Myocyte (in vitro differentiated cells): ENCODE data around the gene ERFE. TPM values are rescaled to one million over a fixed set of nuclear protein-coding genes. Genes with fewer than 3 reads are reported as not detected.
"Not testable (repeated sequence)": the region's sequence is repeated elsewhere in the genome, so short reads cannot be mapped to it uniquely, and the experiment has no call there.

Experiments used
- DNase-seq: peaks from one replicate; pipeline ENCODE4 v3.0.0-alpha.2; 2012; ENCODE audit warnings: low read depth
- polyA plus RNA-seq: library from polyadenylated mRNA; unstranded; fragments of >200 nt; gene quantifications from one replicate; pipeline ENCODE4 v1.2.1, GENCODE V29; 2012; ENCODE audit warnings: missing spikeins
- total RNA-seq: library from RNA; depleted of rRNA; stranded (reverse); fragments of >200 nt; gene quantifications from 2 replicates; pipeline ENCODE4 v1.2.3, GENCODE V29; 2014

ERFE gene, protein sequence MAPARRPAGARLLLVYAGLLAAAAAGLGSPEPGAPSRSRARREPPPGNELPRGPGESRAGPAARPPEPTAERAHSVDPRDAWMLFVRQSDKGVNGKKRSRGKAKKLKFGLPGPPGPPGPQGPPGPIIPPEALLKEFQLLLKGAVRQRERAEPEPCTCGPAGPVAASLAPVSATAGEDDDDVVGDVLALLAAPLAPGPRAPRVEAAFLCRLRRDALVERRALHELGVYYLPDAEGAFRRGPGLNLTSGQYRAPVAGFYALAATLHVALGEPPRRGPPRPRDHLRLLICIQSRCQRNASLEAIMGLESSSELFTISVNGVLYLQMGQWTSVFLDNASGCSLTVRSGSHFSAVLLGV
- 8.5 and 10.1 TPM in 2 replicates for total RNA-seq
- 1.9 TPM for polyA plus RNA-seq

- DNase-seq = peak; percentile 58
Observed at GRCh38 chr2:238158509-238159070, at the start of gene ERFE. ERFE (plus strand) TSS chr2:238158970; CDS start chr2:238159008, 38 bp downstream.

DNA sequence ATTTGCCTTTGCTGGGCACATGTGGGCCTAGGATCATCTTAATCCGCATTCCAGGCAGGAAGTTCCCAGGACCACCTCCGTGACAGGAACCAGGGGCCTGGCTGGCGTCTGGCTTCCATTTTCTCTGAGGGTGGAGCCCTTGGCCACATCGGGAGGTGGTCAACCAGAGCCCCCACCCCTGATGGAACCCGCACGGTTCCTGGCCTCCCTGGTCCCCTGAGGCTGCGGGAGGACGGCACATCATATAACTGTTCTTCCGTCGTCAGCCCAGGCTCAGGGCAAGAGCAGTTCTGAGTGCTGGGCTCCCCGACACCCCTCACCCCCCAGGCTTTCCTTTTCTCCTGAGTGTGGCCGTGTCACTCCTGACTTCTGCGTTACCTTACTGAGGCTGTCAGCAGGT, 45.2 kb upstream of the ERFE start:
- no peak for DNase-seq

GRCh38 chr2:238114331-238114841, 44.4 kb upstream of the ERFE start:
- no peak for DNase-seq

DNA sequence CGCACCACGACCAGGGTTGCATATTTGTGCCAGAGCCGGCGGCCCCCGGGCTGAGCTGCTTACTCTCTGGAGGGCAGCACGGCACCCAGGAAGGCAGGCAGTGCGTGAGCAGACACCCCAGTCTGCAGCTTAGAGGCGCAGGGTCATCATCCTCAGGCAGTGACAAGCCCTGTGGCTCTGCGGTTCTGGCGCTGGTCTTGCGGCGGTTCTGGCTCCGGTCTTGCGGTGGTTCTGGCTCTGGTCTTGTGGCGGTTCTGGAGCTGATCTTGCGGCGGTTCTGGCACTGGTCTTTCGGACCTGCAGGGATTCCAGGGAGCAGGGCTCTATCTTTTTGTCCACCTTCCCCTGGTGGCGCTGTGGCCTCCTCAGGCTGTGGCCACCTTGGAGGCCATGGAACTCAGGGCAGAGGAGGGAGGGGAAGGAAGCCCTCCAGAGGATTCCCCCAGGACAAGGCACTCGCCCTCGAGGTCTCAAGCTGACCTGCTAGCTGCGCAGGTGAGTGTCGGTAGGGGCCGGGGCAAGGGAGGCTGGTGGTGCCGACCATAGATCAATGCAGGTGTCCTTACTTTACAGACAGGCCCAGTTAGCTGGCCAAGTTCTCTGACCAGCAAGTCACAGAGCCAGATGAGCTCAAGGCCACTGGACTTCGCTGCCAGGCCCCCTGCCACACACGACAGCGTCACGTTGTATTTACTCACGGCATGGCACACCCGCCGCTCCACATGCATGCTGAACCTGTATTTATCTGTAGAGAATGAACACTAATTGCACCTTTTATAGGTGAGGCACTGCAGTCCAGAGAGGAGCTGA, 43.7 kb upstream of the ERFE start:
- DNase-seq = no peak

- DNase-seq = not testable (repeated sequence)
Observed at GRCh38 chr2:238115709-238116108, 43.1 kb upstream of the ERFE start.

GRCh38 chr2:238116298-238117198, 42.2 kb upstream of the ERFE start:
- no peak for DNase-seq

GRCh38 chr2:238117199-238118154, 41.3 kb upstream of the ERFE start:
- DNase-seq = peak; percentile 77

DNA sequence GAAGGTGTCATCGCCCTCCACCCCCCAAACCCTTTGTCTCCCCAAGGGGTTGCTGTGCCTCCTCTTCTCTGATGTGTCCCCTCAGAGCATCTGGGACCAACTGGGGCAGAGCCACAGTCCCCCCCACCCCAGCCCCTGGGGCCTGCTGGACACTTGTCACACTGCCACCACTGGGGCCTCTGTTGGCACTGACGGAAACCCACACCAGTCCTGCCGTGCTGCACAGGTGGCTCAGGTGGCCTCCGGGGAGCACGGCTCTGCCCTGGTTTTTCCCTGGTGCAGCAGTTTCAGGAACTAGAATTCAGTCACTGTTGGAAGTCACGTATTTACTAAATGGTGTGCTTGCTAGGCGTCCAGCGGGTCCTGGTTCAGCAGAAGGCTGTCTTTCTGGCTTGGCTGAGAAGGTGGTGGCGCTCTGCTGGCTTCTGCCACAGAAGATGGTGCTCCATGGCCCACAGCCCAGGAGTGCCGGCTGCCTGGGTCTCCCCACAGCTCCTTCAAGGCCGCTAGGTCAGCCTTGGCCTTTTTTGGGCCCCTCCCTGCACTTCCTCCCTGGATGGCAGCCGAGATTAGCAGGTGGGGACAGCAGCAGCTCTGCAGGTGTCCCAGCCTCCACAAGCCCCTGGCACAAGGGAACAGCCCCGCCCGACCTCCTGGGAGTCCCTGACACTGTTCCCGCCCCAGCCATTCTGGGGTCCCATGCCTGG, 38.9 kb upstream of the ERFE start:
- DNase-seq = no peak

DNA sequence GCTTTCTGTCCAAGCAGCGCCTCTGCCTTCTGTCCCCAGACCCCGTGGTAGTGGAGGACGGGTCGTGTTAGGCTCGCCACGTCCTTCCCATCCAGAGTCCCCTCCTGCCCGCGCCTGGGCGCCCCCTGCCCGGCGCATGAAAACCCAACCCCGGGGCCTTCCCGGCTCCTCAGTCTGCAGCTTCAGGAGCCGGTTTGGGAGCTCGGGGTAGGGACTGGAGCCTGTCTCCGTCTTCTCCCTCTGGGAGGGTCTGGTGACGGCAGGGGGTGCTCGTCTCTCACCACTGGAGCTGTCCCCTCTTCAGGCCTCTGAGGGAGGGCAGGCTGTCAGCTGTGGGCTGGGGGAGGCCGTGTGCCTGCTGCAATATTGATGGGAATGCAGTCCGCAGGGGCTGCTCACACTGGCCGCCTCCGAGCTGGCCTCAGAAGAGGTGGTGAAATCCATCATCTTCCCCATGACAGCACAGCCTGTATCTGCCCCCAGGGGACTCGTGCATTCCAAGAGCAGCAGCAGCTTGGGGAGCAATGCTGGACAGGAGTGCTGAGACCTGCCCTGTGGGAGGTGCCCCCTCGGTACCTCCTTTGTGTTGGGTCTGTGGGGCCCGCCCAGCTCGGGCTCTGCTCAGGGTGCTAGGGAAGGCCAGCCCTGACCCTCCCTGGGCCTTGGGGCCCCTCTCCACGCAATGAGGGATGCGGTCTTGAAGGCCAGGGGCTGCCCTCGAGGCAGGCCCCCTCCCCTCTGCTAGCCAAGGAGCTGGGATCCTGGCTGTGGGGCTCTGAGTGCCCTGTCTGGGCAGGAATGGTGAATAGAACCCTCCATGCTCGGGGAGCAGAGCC, 38.1 kb upstream of the ERFE start:
- no peak for DNase-seq

DNA sequence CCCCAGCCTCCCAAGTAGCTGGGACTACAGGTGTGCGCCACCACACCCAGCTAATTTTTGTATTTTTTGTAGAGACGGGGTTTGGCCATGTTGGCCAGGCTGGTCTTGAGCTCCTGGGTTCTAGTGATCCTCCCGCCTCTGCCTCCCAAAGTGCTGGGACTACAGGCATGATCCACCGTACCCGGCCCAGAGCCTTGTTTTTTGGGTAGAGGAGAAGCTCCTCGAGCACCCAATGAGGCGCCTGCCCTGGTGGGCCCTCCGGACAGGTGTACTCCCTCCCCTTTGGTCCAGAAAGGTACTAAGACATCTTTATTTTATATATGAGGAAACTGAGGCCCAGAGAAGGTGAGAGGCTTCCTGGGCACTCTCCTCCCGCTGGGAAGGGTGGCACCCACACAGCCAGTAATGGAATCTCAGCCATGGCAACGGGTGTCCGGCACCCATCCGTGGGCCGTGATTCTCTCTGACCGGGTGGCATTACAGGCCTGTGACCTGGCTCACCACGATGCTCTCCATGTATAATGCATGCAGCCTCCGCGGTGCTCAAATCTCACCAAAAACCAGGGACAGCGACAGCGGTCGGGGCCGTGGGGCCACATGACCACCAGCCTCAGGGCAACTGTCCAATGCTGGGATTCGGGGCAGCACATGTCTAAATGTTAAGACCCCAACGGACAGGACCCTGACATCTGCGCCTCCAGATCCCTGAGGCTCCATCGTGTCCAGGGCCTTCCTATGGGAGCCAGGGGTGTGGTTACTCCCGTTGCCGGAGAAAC, 37.1 kb upstream of the ERFE start:
- no peak for DNase-seq

DNA sequence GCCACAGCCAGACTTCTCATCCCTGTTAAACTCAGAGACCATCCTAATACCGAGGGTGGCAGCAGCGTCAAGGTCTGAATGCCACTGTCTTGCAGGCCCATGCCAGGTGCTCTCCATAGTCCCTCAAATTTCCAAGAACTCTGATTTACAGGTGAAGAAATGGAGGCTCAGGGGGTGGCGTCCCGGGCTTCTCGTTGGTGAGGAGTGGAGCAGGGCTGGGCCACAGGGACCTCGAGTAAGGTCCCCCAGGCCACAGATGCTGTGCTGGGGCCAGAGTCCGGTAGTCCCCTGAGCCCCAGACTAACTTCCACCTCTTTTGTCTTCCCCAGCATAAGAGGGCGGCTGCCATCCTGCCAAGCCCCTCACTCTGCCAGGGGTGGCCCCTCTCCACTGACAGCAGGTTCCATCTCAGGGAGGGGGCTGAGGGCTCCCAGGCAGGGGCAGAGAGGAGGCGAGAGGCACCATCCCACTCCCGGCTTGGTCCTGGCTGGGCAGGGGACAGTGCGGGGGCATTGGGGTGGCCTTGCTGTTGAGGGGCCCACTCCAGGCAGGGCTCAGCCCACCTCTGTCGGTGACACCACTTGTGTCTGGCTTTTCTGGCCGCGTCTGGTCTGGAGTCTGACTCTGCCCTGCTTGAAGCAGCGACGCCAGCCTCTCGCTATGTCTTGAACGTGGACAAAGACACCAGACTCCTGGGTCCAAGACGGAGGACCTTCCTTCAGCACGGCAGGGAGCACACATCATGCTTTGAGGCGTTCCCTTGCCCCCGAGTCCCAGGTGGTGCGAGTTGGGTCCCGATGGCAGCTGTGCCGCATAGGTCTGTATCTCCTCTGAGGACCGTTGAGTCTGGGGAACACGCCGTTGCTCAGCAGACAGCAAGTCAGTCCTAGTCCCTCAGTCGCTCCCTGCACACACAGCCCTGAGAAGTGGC, 36.2 kb upstream of the ERFE start:
- DNase-seq = no peak

DNA sequence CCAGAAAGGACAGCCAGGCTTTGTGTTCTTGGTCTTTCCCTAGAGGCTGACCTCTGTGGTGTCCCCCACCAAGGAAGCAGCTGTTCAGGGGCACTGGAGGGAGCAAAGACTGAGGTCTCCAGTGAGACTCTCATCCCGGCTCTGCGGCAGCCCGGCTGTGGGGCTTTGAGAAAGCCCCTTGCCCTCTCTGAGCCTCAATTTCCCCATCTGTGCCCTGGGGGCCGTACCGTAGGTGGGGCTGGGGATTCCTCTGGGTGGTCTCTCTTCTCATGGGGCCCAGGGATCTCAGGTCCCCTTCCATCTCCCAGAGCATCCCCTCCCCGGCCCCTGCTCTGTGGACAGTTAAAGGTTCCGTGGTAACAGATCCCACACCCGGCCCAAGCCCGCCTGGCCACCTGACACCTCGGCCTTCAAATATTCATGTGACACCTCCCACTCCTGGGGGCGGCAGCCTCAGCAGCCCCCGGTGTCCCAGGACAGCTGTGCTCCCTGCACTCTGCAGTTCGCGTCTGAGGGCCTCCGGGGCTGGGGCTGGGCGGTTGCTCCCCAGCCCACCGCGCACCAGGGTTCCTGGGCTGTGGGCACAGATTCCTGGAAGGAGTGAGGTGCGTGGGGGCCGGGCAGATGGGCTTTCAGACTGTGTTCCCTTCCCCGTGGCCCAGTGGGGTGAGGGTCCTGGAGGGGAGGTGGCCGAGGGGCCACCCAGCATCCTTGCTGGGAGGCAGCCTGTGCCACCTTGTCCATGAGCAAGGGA, 35.4 kb upstream of the ERFE start:
- DNase-seq = no peak

GRCh38 chr2:238123991-238124470, 34.7 kb upstream of the ERFE start:
- DNase-seq = no peak

GRCh38 chr2:238124488-238125126, 34.2 kb upstream of the ERFE start:
- DNase-seq = no peak
